HCT116 (cell line): Measurements from ENCODE around the gene MTHFD2. TPM values are rescaled to one million over a fixed set of nuclear protein-coding genes. Genes with fewer than 3 reads are reported as not detected.

ENCODE experiments used
- ATAC-seq: fragments of 200-7000 bp; cut with Tn5 transposase; 2 replicates; pipeline ENCODE4 v1.9.1; 2020; ENCODE audit warnings: mild to moderate bottlenecking, moderate library complexity
- BruUV-seq: library from RNA; stranded (reverse); fragments of 400-500 nt; replicated peaks from 2 replicates; lab custom pipeline; 2021; lab: Mats Ljungman, UMichigan
- CTCF ChIA-PET: fragments of 300-600 bp; sonication (Branson Sonifier 250); formaldehyde crosslinking; loops from one replicate; lab custom pipeline; 2021; ENCODE audit warnings: antibody characterized with exemption; lab: Charles Lee
- POLR2A ChIA-PET: fragments of 300-600, 350-600 bp; sonication (Branson Sonifier 250); formaldehyde crosslinking; loops from one replicate; lab custom pipeline; 2021; ENCODE audit warnings: antibody characterized with exemption; lab: Charles Lee
- RAD21 ChIA-PET, 2 experiments: fragments of 300-600 bp; sonication (Branson Sonifier 250); formaldehyde crosslinking; loops; one replicate each; lab custom pipeline; 2023; ENCODE audit warnings: low total read pairs in 2 of 2; ENCODE audit not compliant: uncharacterized antibody in 2 of 2, unreplicated experiment in 2 of 2, low non-redundant PET in 1 of 2; lab: Charles Lee
- DNase-seq: peaks from one replicate; pipeline ENCODE4 v3.0.0-alpha.2; 2010; ENCODE audit warnings: low read depth, low spot score
- H2AFZ ChIP-seq: fragments of 200-600 bp; shearing (Covaris generic), sonication (generic); 2 replicates; pipeline ENCODE4 v1.6.1; 2017; ENCODE audit warnings: low read depth, mixed run types, mixed read lengths, antibody characterized with exemption, low read length; ENCODE audit not compliant: poor library complexity, severe bottlenecking
- H3K27ac ChIP-seq: 2 replicates; pipeline ENCODE4 v1.5.1; 2012; ENCODE audit warnings: low read depth, low read length
- H3K27me3 ChIP-seq: fragments of 200-600 bp; sonication (generic); 2 replicates; pipeline ENCODE4 v1.6.1; 2016; ENCODE audit warnings: mixed run types, low read length, mixed read lengths; ENCODE audit not compliant: insufficient read depth
- H3K36me3 ChIP-seq, 2 experiments: fragments of 200-500 bp in 1 of 2; fragments of 200-600 bp in 1 of 2; sonication (Bioruptor generic) in 1 of 2; sonication (generic) in 1 of 2; 2 replicates each; pipeline versions ENCODE4 v1.5.1 to v1.6.1; 2014 to 2016; ENCODE audit warnings: low read length in 2 of 2, inconsistent platforms in 1 of 2, mixed read lengths in 1 of 2, mixed run types in 1 of 2; ENCODE audit not compliant: insufficient read depth in 2 of 2, control insufficient read depth in 1 of 2
- H3K4me1 ChIP-seq, 2 experiments: fragments of 200-600 bp in 1 of 2; sonication (generic) in 1 of 2; 2 replicates each; pipeline versions ENCODE4 v1.5.1 to v1.6.1; 2012 to 2017; ENCODE audit warnings: low read length in 2 of 2, inconsistent platforms in 1 of 2, mild to moderate bottlenecking in 1 of 2, mixed read lengths in 1 of 2, mixed run types in 1 of 2, moderate library complexity in 1 of 2; ENCODE audit not compliant: insufficient read depth in 2 of 2, control insufficient read depth in 1 of 2
- H3K4me2 ChIP-seq: fragments of 200-600 bp; sonication (generic); 2 replicates; pipeline ENCODE4 v1.6.1; 2017; ENCODE audit warnings: mixed run types, low read length, mixed read lengths
- H3K4me3 ChIP-seq, 2 experiments: fragments of 200-600 bp in 1 of 2; sonication (generic) in 1 of 2; replicated peaks in 1 of 2; 2 replicates each; pipeline ENCODE4 v1.5.1; 2011 to 2016; ENCODE audit warnings: low read length in 2 of 2, control low read depth in 1 of 2, low read depth in 1 of 2, mild to moderate bottlenecking in 1 of 2, mixed read lengths in 1 of 2, mixed run types in 1 of 2
- H3K79me2 ChIP-seq: fragments of 200-600 bp; sonication (generic); 2 replicates; pipeline ENCODE4 v1.6.1; 2017; ENCODE audit warnings: mild to moderate bottlenecking, mixed run types, low read length, moderate library complexity, mixed read lengths; ENCODE audit not compliant: insufficient read depth
- H3K9ac ChIP-seq: fragments of 200-600 bp; sonication (generic); 2 replicates; pipeline ENCODE4 v1.6.1; 2016; ENCODE audit warnings: low read length, mixed read lengths
- H3K9me2 ChIP-seq: fragments of 200-600 bp; sonication (generic), shearing (Covaris generic); 2 replicates; pipeline ENCODE4 v1.6.1; 2017; ENCODE audit warnings: mixed run types, mild to moderate bottlenecking, moderate library complexity; ENCODE audit not compliant: insufficient read depth
- H3K9me3 ChIP-seq, 2 experiments: fragments of 200-500 bp in 1 of 2; fragments of 200-600 bp in 1 of 2; sonication (Bioruptor generic) in 1 of 2; sonication (generic) in 1 of 2; 2 replicates each; pipeline ENCODE4 v1.6.1; 2014 to 2017; ENCODE audit warnings: low read length in 2 of 2, mixed read lengths in 2 of 2, inconsistent platforms in 1 of 2, low read depth in 1 of 2, mild to moderate bottlenecking in 1 of 2, mixed run types in 1 of 2, moderate library complexity in 1 of 2; ENCODE audit not compliant: control insufficient read depth in 1 of 2, insufficient read depth in 1 of 2
- H4K20me1 ChIP-seq: fragments of 200-600 bp; sonication (generic), shearing (Covaris generic); 2 replicates; pipeline ENCODE4 v1.6.1; 2017; ENCODE audit warnings: mixed run types, mild to moderate bottlenecking, moderate library complexity; ENCODE audit not compliant: insufficient read depth
- EZH2 ChIP-seq: fragments of 200-600 bp; sonication (generic); IDR thresholded peaks from 2 replicates; pipeline ENCODE4 v1.6.1; 2017; ENCODE audit warnings: antibody characterized with exemption, mixed run types
- MAX ChIP-seq: IDR thresholded peaks from 2 replicates; pipeline ENCODE4 v1.6.1; 2012
- RAD21 ChIP-seq: IDR thresholded peaks from 2 replicates; pipeline ENCODE4 v1.6.1; 2012; ENCODE audit warnings: low read depth, mild to moderate bottlenecking
- ZBTB33 ChIP-seq: IDR thresholded peaks from 2 replicates; pipeline ENCODE4 v1.6.1; 2011; ENCODE audit warnings: mild to moderate bottlenecking, low read length, moderate library complexity; ENCODE audit not compliant: insufficient replicate concordance; ENCODE audit errors: extremely low read depth
- intact Hi-C: fragments of 100-400 bp; cut with micrococcal nuclease; formaldehyde crosslinking; loops from 2 replicates; pipeline ENCODE4 v1.10.0; 2022
- total RNA-seq: library from RNA; stranded (reverse); gene quantifications from one replicate; pipeline ENCODE4 v1.2.1, GENCODE V29; 2021; ENCODE audit not compliant: unreplicated experiment

The MTHFD2 gene
- total RNA-seq, 1 experiment from 2014 or later = 445 TPM

- no peak for TF ChIP-seq EZH2
Measured at GRCh38 chr2:74221091-74221490, 22.7 kb downstream of the MTHFD2 start (continued).

GRCh38 chr2:74221604-74222299, 23.3 kb downstream of the MTHFD2 start:
- no peak overlapping the region for H3K4me3 ChIP-seq
- ChIA-PET RAD21 (no interaction called here), CTCF (no interaction called here), POLR2A (no interaction called here)
- H3K36me3 ChIP-seq = peaks cover 10 to 21% of the 10 kb centered on the region in 2 experiments
- intact Hi-C loops = no loop called here
- TSS peak; percentile 4 for BruUV-seq
- no peaks in the 10 kb centered on the region for H3K79me2 ChIP-seq
- peaks cover 12% of the 10 kb centered on the region; the same call in 1 of the 2 replicates for H4K20me1 ChIP-seq
- no peaks in the 10 kb centered on the region for H3K27me3 ChIP-seq
- no peak overlapping the region for H3K4me2 ChIP-seq
- peak; percentile 25 for ATAC-seq
- 0 out of 4 replicates have a peak, but pooled peaks cover 0 to 6% of the 10 kb centered on the region in 2 experiments for H3K4me1 ChIP-seq
- H3K9ac ChIP-seq = no peak overlapping the region
- no peak overlapping the region for H3K27ac ChIP-seq
- H3K9me3 ChIP-seq = no peaks in the 10 kb centered on the region
- H3K9me2 ChIP-seq = no peaks in the 10 kb centered on the region
- H2AFZ ChIP-seq = no peak overlapping the region
- no peak for DNase-seq
- no peak for TF ChIP-seq RAD21
- TF ChIP-seq MAX = no peak
- no peak for TF ChIP-seq ZBTB33
- no peak for TF ChIP-seq EZH2
